DOHH2 (cell line): ENCODE data around the gene VN1R4.

ENCODE experiments used
- EZH2phosphoT487 ChIP-seq: fragments of 200-600 bp; sonication (generic); IDR thresholded peaks from 2 replicates; pipeline ENCODE4 v1.6.1; 2017; ENCODE audit warnings: borderline replicate concordance, mild to moderate bottlenecking, antibody characterized with exemption, low read length, moderate library complexity, mixed read lengths
- TF ChIP-seq, protein P1 (sequence below): fragments of 200-600 bp; sonication (generic); IDR thresholded peaks from one replicate; pipeline ENCODE4 v1.5.1; 2014; ENCODE audit warnings: antibody characterized with exemption, mild to moderate bottlenecking, low read depth, low read length; ENCODE audit not compliant: poor library complexity, severe bottlenecking

DNA sequence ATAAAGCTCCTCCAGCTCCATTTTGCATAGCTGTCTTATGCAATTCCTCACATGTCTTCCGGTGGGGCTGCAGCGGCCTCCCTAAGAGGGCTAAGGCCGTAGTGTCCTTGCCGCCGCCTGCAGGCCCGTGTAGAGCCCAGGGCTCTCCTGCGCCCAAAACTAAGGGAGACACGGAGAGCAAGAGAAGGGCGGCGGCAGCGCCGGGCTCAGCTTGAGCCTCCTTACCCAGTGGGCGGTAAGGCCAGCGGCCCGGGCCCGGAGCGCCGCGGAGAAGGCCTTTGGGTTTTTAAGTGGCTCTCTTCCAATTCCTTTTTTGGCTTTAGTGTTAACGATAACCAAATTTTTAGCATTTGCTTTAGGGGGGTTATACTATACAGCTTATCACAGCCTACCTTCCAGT lies 42.9 kb downstream of the VN1R4 start:
- TF ChIP-seq, protein P1, sequence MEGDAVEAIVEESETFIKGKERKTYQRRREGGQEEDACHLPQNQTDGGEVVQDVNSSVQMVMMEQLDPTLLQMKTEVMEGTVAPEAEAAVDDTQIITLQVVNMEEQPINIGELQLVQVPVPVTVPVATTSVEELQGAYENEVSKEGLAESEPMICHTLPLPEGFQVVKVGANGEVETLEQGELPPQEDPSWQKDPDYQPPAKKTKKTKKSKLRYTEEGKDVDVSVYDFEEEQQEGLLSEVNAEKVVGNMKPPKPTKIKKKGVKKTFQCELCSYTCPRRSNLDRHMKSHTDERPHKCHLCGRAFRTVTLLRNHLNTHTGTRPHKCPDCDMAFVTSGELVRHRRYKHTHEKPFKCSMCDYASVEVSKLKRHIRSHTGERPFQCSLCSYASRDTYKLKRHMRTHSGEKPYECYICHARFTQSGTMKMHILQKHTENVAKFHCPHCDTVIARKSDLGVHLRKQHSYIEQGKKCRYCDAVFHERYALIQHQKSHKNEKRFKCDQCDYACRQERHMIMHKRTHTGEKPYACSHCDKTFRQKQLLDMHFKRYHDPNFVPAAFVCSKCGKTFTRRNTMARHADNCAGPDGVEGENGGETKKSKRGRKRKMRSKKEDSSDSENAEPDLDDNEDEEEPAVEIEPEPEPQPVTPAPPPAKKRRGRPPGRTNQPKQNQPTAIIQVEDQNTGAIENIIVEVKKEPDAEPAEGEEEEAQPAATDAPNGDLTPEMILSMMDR, result no peak
- TF ChIP-seq EZH2phosphoT487, result no peak
